K562 (cell line): Measurements from ENCODE around the gene TIFAB. TPM values are rescaled to one million over a fixed set of nuclear protein-coding genes. Genes with fewer than 3 reads are reported as not detected.

Experiments used
- BCOR ChIP-seq: fragments of 450-650 bp; IDR thresholded peaks from 2 replicates; pipeline ENCODE4 v1.6.1; 2016
- CBFA2T3 ChIP-seq: fragments of 450-650 bp; IDR thresholded peaks from 2 replicates; pipeline ENCODE4 v1.6.1; 2017
- DPF2 ChIP-seq: fragments of 450-650 bp; IDR thresholded peaks from 2 replicates; pipeline ENCODE4 v1.6.1; 2016
- GATAD2B ChIP-seq: fragments of 450-650 bp; IDR thresholded peaks from 2 replicates; pipeline ENCODE4 v1.6.1; 2017; ENCODE audit warnings: mild to moderate bottlenecking, borderline replicate concordance
- HDAC1 ChIP-seq, 2 experiments: fragments of 450-650 bp; IDR thresholded peaks; 2 replicates each; pipeline ENCODE4 v1.6.1; 2016 to 2017; ENCODE audit warnings: inconsistent platforms in 1 of 2, mild to moderate bottlenecking in 1 of 2, moderate library complexity in 1 of 2
- HLTF ChIP-seq: fragments of 450-650 bp; IDR thresholded peaks from 2 replicates; pipeline ENCODE4 v1.6.1; 2016
- KAT8 ChIP-seq: fragments of 450-650 bp; IDR thresholded peaks from 2 replicates; pipeline ENCODE4 v1.6.1; 2016; ENCODE audit warnings: low read depth, mild to moderate bottlenecking
- LCOR ChIP-seq: sonication (generic); formaldehyde crosslinking; IDR thresholded peaks from 2 replicates; pipeline ENCODE4 v1.8.0; 2022; ENCODE audit warnings: mild to moderate bottlenecking, missing genetic modification reagents
- MECOM ChIP-seq: fragments of 250-450 bp; sonication (Bioruptor Pico); IDR thresholded peaks from 2 replicates; pipeline ENCODE4 v1.8.0; 2022; ENCODE audit warnings: inconsistent platforms
- NCOR1 ChIP-seq: fragments of 450-650 bp; IDR thresholded peaks from 2 replicates; pipeline ENCODE4 v1.6.1; 2016; ENCODE audit warnings: mild to moderate bottlenecking, moderate library complexity
- NFATC3 ChIP-seq: fragments of 450-650 bp; IDR thresholded peaks from 2 replicates; pipeline ENCODE4 v1.6.1; 2017; ENCODE audit warnings: mild to moderate bottlenecking
- NR2F6 ChIP-seq: fragments of 450-650 bp; formaldehyde crosslinking; IDR thresholded peaks from 2 replicates; pipeline ENCODE4 v1.4.0; 2020; ENCODE audit warnings: mild to moderate bottlenecking
- TOE1 ChIP-seq, 2 experiments: fragments of 450-650 bp in 1 of 2; sonication (generic) in 1 of 2; formaldehyde crosslinking in 1 of 2; IDR thresholded peaks; 2 replicates each; pipeline versions ENCODE4 v1.7.1 to v1.8.0; 2016 to 2022; ENCODE audit warnings: borderline replicate concordance in 2 of 2, mild to moderate bottlenecking in 2 of 2, antibody characterized with exemption in 1 of 2, inconsistent platforms in 1 of 2, low read depth in 1 of 2, missing genetic modification reagents in 1 of 2, moderate library complexity in 1 of 2
- U2AF1 ChIP-seq: fragments of 200-400 bp; formaldehyde crosslinking; optimal IDR thresholded peaks from 2 replicates; pipeline ENCODE3; 2017; ENCODE audit warnings: mild to moderate bottlenecking, low read depth, low read length, moderate library complexity
- ZNF239 ChIP-seq: fragments of 250-450 bp; sonication (Bioruptor Pico); IDR thresholded peaks from 2 replicates; pipeline ENCODE4 v1.4.0; 2020; ENCODE audit warnings: mild to moderate bottlenecking
- ZNF436 ChIP-seq: fragments of 250-450, 450-650 bp; sonication (Bioruptor Pico); formaldehyde crosslinking; IDR thresholded peaks from 2 replicates; pipeline ENCODE4 v1.7.0; 2020; ENCODE audit warnings: mild to moderate bottlenecking
- ZNF445 ChIP-seq: fragments of 250-450 bp; sonication (Bioruptor Pico); IDR thresholded peaks from 2 replicates; pipeline ENCODE4 v1.4.0; 2020; ENCODE audit warnings: low read depth, mild to moderate bottlenecking, moderate library complexity
- ZNF766 ChIP-seq: fragments of 200-800 bp; sonication (Bioruptor generic); conservative IDR thresholded peaks from 2 replicates; pipeline ENCODE4 v1.6.1; 2016; ENCODE audit warnings: missing genetic modification characterization, missing compliant biosample characterization
- polyA plus RNA-seq, 8 experiments: library from polyadenylated mRNA; depleted of rRNA in 4 of 8; stranded (reverse) in 5 of 8; unstranded in 3 of 8; fragments of >200 nt; fragmentation: Nextera tagmentation in 2 of 8; fragmentation: Illumina TruSeq in 1 of 8; extraction: Ambion mirVana in 2 of 8; extraction: Trizol in 1 of 8; gene quantifications; 2 replicates each; pipeline versions ENCODE4 v1.2.1 to v1.2.3, GENCODE V29; 2011 to 2014; ENCODE audit warnings: inconsistent platforms in 1 of 8, missing spikeins in 1 of 8
- total RNA-seq, 7 experiments: library from RNA; depleted of rRNA in 6 of 7; stranded (reverse); fragments of >200 nt in 6 of 7; fragmentation: Illumina TruSeq in 2 of 7; extraction: Trizol in 2 of 7; gene quantifications; 2 replicates each; pipeline versions ENCODE4 v1.2.1 to v1.2.3, GENCODE V29; 2011 to 2021; ENCODE audit warnings: low replicate concordance in 1 of 7
- TF ChIP-seq, protein P1 (sequence below): sonication (generic); formaldehyde crosslinking; IDR thresholded peaks from 2 replicates; pipeline ENCODE4 v1.8.0; 2023; ENCODE audit warnings: missing genetic modification reagents, mild to moderate bottlenecking, borderline replicate concordance
- TF ChIP-seq, protein P2 (sequence below), 2 experiments: IDR thresholded peaks in 1 of 2; conservative IDR thresholded peaks in 1 of 2; 2 replicates each; pipeline ENCODE4 v1.6.1; 2016; ENCODE audit warnings: low read depth in 2 of 2, mild to moderate bottlenecking in 1 of 2, missing compliant biosample characterization in 1 of 2, missing genetic modification characterization in 1 of 2, moderate library complexity in 1 of 2
- TF ChIP-seq, protein P3 (sequence below): conservative IDR thresholded peaks from 2 replicates; pipeline ENCODE4 v1.6.1; 2011; ENCODE audit warnings: low read depth, mild to moderate bottlenecking, low read length; ENCODE audit not compliant: control insufficient read depth

TIFAB gene
- total and polyA plus RNA-seq, 9 of the 15 experiments (the other 6 are each of a cell fraction or from before 2014, with no cell fraction given) = not detected

DNA sequence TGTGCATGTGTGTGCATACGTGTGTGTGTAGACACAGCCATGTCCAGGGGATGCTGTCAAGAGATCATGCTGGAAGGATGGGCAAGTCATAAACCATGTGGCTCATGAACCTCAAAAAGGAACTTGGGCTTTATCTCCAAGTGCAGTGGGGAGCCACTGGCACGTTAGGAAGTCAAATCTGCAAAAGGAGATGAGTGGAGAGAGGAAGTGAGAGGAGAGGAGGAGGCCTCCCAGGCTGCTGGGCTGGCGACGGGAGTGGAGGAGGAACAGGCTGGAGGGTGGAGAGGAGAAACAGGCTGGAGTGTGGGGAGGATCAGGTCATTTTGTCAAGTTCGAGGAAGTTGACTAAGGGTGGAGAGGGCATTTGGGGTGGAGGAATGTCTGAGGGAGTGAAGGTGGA lies 29.2 kb upstream of the TIFAB start (continued):
- TF ChIP-seq, protein P1, sequence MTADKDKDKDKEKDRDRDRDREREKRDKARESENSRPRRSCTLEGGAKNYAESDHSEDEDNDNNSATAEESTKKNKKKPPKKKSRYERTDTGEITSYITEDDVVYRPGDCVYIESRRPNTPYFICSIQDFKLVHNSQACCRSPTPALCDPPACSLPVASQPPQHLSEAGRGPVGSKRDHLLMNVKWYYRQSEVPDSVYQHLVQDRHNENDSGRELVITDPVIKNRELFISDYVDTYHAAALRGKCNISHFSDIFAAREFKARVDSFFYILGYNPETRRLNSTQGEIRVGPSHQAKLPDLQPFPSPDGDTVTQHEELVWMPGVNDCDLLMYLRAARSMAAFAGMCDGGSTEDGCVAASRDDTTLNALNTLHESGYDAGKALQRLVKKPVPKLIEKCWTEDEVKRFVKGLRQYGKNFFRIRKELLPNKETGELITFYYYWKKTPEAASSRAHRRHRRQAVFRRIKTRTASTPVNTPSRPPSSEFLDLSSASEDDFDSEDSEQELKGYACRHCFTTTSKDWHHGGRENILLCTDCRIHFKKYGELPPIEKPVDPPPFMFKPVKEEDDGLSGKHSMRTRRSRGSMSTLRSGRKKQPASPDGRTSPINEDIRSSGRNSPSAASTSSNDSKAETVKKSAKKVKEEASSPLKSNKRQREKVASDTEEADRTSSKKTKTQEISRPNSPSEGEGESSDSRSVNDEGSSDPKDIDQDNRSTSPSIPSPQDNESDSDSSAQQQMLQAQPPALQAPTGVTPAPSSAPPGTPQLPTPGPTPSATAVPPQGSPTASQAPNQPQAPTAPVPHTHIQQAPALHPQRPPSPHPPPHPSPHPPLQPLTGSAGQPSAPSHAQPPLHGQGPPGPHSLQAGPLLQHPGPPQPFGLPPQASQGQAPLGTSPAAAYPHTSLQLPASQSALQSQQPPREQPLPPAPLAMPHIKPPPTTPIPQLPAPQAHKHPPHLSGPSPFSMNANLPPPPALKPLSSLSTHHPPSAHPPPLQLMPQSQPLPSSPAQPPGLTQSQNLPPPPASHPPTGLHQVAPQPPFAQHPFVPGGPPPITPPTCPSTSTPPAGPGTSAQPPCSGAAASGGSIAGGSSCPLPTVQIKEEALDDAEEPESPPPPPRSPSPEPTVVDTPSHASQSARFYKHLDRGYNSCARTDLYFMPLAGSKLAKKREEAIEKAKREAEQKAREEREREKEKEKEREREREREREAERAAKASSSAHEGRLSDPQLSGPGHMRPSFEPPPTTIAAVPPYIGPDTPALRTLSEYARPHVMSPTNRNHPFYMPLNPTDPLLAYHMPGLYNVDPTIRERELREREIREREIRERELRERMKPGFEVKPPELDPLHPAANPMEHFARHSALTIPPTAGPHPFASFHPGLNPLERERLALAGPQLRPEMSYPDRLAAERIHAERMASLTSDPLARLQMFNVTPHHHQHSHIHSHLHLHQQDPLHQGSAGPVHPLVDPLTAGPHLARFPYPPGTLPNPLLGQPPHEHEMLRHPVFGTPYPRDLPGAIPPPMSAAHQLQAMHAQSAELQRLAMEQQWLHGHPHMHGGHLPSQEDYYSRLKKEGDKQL (CRISPR knock-in tag) = no peak
- TF ChIP-seq BCOR = 0 out of 2 replicates have a peak, but pooled peaks have one; percentile 11
- no peak for TF ChIP-seq KAT8
- no peak for TF ChIP-seq ZNF436 (CRISPR knock-in tag)
- TF ChIP-seq DPF2 = peak; percentile 31
- TF ChIP-seq TOE1 (IDR thresholded peaks at IDR 0.05; ENCODE audit: borderline replicate concordance) = no peak
- no peak for TF ChIP-seq TOE1 (CRISPR knock-in tag; IDR thresholded peaks at IDR 0.05; ENCODE audit: borderline replicate concordance, low read depth)
- TF ChIP-seq, protein P2, sequence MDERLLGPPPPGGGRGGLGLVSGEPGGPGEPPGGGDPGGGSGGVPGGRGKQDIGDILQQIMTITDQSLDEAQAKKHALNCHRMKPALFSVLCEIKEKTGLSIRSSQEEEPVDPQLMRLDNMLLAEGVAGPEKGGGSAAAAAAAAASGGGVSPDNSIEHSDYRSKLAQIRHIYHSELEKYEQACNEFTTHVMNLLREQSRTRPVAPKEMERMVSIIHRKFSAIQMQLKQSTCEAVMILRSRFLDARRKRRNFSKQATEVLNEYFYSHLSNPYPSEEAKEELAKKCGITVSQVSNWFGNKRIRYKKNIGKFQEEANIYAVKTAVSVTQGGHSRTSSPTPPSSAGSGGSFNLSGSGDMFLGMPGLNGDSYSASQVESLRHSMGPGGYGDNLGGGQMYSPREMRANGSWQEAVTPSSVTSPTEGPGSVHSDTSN (CRISPR knock-in tag; IDR thresholded peaks at IDR 0.05; ENCODE audit: low read depth) = no peak
- TF ChIP-seq, protein P2 (tag; conservative IDR thresholded peaks at IDR 0.05; ENCODE audit: low read depth) = no peak
- TF ChIP-seq NCOR1 = peak; percentile 80
- TF ChIP-seq GATAD2B = no peak
- TF ChIP-seq U2AF1 = no peak
- TF ChIP-seq MECOM (CRISPR knock-in tag) = peak; percentile 87
- no peak for TF ChIP-seq NFATC3
- TF ChIP-seq ZNF239 (CRISPR knock-in tag) = no peak
- TF ChIP-seq NR2F6 = no peak
- no peak for TF ChIP-seq ZNF445
- TF ChIP-seq, protein P3, sequence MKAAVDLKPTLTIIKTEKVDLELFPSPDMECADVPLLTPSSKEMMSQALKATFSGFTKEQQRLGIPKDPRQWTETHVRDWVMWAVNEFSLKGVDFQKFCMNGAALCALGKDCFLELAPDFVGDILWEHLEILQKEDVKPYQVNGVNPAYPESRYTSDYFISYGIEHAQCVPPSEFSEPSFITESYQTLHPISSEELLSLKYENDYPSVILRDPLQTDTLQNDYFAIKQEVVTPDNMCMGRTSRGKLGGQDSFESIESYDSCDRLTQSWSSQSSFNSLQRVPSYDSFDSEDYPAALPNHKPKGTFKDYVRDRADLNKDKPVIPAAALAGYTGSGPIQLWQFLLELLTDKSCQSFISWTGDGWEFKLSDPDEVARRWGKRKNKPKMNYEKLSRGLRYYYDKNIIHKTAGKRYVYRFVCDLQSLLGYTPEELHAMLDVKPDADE = no peak
- TF ChIP-seq CBFA2T3 = peak; percentile 88
- TF ChIP-seq LCOR = 0 out of 2 replicates have a peak, but pooled peaks have one; percentile 50
- TF ChIP-seq HLTF = no peak; the same call in 1 of the 2 replicates
- no peak for TF ChIP-seq ZNF766
- TF ChIP-seq HDAC1 (IDR thresholded peaks at IDR 0.05) = peak in 1 of 2 experiments; percentile 57; a peak in 1 of 4 replicates
